Activated CD4-positive, alpha-beta T cell treated with anti-CD3 and anti-CD28 coated beads, Interleukin-2, amount 10 ng/mL, durations not matched to agents 24 days and 14 days (primary cell): ENCODE data around the gene XXYLT1. TPM values are rescaled to one million over a fixed set of nuclear protein-coding genes. Genes with fewer than 3 reads are reported as not detected.

Source experiments
- DNase-seq: peaks from one replicate; pipeline ENCODE4 v3.0.0; 2022
- H3K27ac Mint-ChIP-seq: one replicate; pipeline ENCODE4 v1.8.0; 2022; ENCODE audit warnings: mild to moderate bottlenecking, mixed read lengths
- H3K27me3 Mint-ChIP-seq: one replicate; pipeline ENCODE4 v1.8.0; 2022; ENCODE audit warnings: mixed read lengths
- H3K36me3 Mint-ChIP-seq: one replicate; pipeline ENCODE4 v1.8.0; 2022; ENCODE audit warnings: low read depth, mild to moderate bottlenecking, mixed read lengths
- H3K4me1 Mint-ChIP-seq: one replicate; pipeline ENCODE4 v1.8.0; 2021; ENCODE audit warnings: mixed read lengths
- H3K4me3 Mint-ChIP-seq: one replicate; pipeline ENCODE4 v1.8.0; 2022; ENCODE audit warnings: mild to moderate bottlenecking, moderate library complexity, mixed read lengths
- H3K9me3 Mint-ChIP-seq: one replicate; pipeline ENCODE4 v1.8.0; 2021; ENCODE audit warnings: mixed read lengths
- intact Hi-C: fragments of 100-400 bp; cut with micrococcal nuclease; formaldehyde crosslinking; loops from one replicate; pipeline ENCODE4 v1.15.1; 2023
- total RNA-seq: library from RNA; stranded (reverse); gene quantifications from 2 replicates; pipeline ENCODE4 v1.2.3, GENCODE V29; 2022

Gene XXYLT1
- total RNA-seq, 1 donor from 2014 or later = 17.4 TPM

DNA sequence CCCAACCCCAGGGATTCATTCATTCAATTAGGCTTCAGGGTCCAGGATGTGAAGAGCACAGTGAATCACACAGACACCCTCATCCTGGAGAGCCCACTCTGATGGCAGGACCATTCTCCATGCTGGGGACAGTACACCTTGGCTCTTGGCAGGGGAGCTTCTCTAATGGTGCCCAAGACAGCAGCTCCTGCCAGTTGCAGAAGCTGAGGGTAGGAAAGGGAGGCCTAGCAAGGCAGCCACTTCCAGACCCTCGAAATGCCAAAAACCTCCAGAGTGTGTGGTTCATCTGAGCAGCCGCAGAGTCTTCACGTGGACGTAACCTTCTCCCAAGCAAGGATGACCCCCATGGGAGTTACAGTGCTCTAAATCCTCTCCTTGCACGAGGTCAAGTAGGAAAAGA, 186.2 kb downstream of the XXYLT1 start:
- no peak overlapping the region for H3K27ac Mint-ChIP-seq
- H3K27me3 Mint-ChIP-seq = no peaks in the 10 kb centered on the region
- H3K4me3 Mint-ChIP-seq = no peak overlapping the region
- DNase-seq = no peak
- H3K4me1 Mint-ChIP-seq = peaks cover 3% of the 10 kb centered on the region
- no peaks in the 10 kb centered on the region for H3K36me3 Mint-ChIP-seq
- intact Hi-C loops = no loop called here
- H3K9me3 Mint-ChIP-seq = no peaks in the 10 kb centered on the region

DNA sequence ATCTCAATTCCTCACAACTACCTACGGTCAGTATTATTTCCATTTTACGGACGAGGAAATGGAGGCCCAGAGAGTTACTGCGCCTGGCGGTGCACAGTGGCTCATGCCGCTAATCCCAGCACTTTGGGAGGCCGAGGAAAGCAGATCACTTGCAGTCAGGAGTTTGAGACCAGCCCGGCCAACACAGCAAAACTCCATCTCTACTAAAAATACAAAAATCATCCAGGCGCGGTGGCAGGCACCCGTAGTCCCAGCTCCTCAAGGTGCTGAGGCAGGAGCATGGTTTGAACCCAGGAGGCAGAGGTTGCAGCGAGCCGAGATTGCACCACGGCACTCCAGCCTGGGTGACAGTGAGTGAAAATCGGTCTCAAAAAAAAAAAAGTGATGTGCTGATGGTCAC, 187.3 kb downstream of the XXYLT1 start:
- H3K9me3 Mint-ChIP-seq = no peaks in the 10 kb centered on the region
- no peak overlapping the region for H3K4me3 Mint-ChIP-seq
- no peak for DNase-seq
- no peaks in the 10 kb centered on the region for H3K27me3 Mint-ChIP-seq
- peaks cover 3% of the 10 kb centered on the region for H3K4me1 Mint-ChIP-seq
- no peak overlapping the region for H3K27ac Mint-ChIP-seq
- no peaks in the 10 kb centered on the region for H3K36me3 Mint-ChIP-seq
- intact Hi-C loops = no loop called here

DNA sequence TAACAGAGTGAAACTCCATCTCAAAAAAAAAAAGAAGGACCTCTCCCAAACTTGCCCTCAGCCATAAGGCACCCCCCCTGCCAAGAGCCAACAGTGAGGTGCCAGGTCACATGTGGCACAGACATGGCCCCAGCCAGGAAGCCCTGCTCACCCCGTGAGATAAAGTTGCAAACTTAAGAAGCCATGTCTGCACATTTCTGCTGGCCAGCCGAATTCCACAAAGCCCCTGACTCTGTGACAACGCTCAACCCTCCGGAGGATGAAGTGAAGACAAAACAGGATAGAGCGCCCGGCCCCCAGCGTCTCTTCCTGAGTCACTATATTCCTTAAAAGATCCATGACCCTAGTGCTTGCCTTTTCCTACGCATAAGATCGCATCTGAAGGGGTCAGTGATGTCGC, 188.1 kb downstream of the XXYLT1 start:
- no peak overlapping the region for H3K27ac Mint-ChIP-seq
- DNase-seq = no peak
- H3K4me1 Mint-ChIP-seq = peaks cover 3% of the 10 kb centered on the region
- H3K36me3 Mint-ChIP-seq = no peaks in the 10 kb centered on the region
- no peaks in the 10 kb centered on the region for H3K27me3 Mint-ChIP-seq
- intact Hi-C loops = no loop called here
- H3K9me3 Mint-ChIP-seq = no peaks in the 10 kb centered on the region
- H3K4me3 Mint-ChIP-seq = no peak overlapping the region

DNA sequence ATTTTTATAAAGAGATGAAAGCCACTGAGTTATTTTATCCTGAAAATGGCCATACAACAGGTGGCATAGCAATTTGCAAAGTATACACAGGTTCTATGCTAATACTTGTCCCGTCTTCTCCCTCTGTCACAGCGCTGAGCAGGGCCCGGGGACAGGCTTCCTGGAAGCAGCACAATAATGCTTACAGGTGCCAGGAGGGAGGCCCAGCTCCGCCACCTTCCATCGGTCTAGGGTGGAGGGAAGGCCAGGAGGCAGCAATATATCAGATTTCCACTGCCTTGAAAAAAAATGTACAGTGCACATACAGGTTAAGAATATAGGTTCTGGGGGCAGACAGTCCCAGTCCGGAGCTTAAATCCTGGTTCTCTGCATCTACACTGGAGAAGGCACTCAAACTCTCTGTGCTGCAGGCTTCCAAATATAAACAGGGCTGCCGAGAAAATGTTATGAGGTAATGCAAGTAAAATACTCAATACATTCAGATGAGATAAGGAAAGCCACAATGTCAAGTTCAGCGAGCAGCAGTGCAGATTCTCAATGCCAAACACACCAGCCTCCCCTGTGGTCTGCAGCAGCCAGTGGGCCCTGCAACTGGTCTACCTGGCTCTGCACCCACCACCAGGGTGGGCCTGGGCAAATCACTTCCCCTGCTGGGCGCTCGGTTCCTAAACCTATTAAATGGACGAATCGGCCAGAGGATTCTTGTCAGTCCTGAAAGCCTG, 189.6 kb downstream of the XXYLT1 start:
- no peak overlapping the region for H3K27ac Mint-ChIP-seq
- H3K36me3 Mint-ChIP-seq = no peaks in the 10 kb centered on the region
- DNase-seq = no peak
- H3K4me1 Mint-ChIP-seq = no peaks in the 10 kb centered on the region
- intact Hi-C loops = no loop called here
- no peak overlapping the region for H3K4me3 Mint-ChIP-seq
- H3K27me3 Mint-ChIP-seq = no peaks in the 10 kb centered on the region
- no peaks in the 10 kb centered on the region for H3K9me3 Mint-ChIP-seq

DNA sequence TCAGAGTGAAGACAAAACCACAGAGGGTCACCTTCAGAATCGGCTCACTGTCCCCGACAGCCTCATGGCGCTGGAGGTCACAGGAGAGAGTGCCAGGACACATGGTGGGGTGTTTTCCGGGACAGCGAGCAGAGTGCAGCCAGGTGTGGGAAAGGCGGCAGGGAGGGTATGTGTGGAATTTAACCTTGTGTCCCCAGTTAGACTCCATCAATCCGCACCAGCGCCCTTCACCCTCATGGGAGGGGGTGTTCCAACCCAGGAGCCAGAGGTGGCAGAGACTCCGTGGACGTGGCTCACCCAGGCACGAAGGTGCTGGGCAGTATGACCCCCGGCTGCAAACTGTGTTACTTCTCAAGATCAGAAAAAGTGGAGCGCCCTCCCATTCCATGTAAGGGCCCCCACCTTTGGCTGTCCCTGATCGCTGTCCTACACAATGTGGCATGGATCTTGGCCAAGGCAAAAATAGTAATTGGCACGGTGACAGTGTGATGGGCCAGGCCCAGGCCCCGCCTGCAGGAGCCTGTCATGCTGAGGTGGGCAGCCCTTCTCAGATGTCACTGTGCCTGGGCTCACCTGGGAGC, 190.3 kb downstream of the XXYLT1 start:
- no peak overlapping the region for H3K4me3 Mint-ChIP-seq
- H3K27ac Mint-ChIP-seq = no peak overlapping the region
- no peak for DNase-seq
- intact Hi-C loops = no loop called here
- no peaks in the 10 kb centered on the region for H3K36me3 Mint-ChIP-seq
- no peaks in the 10 kb centered on the region for H3K9me3 Mint-ChIP-seq
- H3K4me1 Mint-ChIP-seq = no peaks in the 10 kb centered on the region
- H3K27me3 Mint-ChIP-seq = no peaks in the 10 kb centered on the region

DNA sequence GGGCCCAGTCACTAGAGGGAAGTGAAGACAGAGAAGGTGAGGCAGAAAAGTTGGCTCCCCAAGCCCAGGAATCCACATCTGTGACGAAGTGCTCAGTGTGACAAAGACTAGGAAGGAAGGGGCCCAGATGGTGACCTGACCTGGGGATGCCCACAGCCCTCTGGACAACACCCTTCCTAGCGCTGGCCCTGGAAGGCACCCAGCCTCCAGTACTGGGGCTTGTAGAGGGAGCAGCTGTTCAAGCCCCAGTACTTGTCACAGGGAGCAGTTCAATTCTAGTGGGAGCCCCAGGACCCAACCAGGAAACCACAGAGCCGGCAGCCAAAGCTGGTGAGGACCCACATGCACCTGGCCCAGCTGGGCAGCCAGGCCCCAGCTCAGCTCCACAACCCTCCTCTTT, 190.8 kb downstream of the XXYLT1 start:
- Mint-ChIP-seq H3K36me3 (no peaks in the 10 kb centered on the region), H3K27ac (no peak overlapping the region), H3K27me3 (no peaks in the 10 kb centered on the region), H3K4me1 (no peaks in the 10 kb centered on the region), H3K9me3 (no peaks in the 10 kb centered on the region), H3K4me3 (no peak overlapping the region)
- intact Hi-C loops = no loop called here
- DNase-seq = no peak

DNA sequence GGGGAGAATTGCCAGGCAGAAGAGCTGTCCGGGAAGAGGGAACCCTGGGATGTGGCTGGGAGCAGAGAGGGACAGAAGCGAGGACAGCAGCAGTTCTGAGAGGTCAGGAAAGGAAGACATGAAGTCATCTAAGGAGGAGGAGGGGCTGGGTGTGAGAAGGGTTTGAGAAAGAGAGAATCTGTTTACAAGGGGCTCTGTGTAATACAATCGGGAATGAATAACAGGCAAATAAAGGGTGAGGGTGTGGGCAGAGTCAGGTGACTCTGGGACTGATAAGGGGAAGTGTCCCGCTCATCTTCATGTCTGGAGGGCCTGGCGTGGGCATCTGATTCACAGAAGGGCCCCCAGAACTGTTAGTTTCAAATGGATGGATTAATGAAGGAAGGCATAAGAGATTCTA, 191.3 kb downstream of the XXYLT1 start:
- Mint-ChIP-seq H3K9me3 (no peaks in the 10 kb centered on the region), H3K27me3 (no peaks in the 10 kb centered on the region), H3K4me3 (no peak overlapping the region), H3K27ac (no peak overlapping the region), H3K36me3 (no peaks in the 10 kb centered on the region), H3K4me1 (no peaks in the 10 kb centered on the region)
- intact Hi-C loops = no loop called here
- DNase-seq = no peak

DNA sequence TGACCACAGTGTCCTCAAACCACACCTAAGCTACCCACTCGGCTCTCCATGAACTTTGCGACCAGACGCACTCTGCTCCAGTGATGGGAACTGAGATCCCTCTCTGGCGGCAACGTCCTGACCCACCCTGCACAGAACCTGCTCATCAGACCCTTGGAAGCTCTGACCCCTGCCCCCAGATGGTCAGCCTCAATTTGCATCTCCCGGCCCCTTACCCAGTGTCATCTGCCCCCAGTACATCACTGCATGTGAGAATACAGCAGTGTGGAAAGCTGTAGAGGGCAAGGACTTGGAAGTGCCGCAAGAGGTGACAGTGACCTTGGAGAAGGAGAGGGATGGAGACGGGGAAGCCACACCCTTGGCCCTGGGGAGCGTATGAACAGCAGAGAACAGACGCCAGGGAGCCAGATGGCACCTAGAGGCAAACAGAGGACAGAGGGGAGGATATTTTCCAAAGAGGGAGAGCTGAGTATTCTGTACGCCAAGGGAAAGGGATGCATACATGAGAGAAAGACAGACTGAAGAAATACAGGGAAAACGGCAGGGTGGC, 192.0 kb downstream of the XXYLT1 start:
- intact Hi-C loops = no loop called here
- Mint-ChIP-seq H3K36me3 (no peaks in the 10 kb centered on the region), H3K4me3 (no peak overlapping the region), H3K27me3 (no peaks in the 10 kb centered on the region), H3K4me1 (no peaks in the 10 kb centered on the region), H3K27ac (no peak overlapping the region), H3K9me3 (no peaks in the 10 kb centered on the region)
- no peak for DNase-seq

DNA sequence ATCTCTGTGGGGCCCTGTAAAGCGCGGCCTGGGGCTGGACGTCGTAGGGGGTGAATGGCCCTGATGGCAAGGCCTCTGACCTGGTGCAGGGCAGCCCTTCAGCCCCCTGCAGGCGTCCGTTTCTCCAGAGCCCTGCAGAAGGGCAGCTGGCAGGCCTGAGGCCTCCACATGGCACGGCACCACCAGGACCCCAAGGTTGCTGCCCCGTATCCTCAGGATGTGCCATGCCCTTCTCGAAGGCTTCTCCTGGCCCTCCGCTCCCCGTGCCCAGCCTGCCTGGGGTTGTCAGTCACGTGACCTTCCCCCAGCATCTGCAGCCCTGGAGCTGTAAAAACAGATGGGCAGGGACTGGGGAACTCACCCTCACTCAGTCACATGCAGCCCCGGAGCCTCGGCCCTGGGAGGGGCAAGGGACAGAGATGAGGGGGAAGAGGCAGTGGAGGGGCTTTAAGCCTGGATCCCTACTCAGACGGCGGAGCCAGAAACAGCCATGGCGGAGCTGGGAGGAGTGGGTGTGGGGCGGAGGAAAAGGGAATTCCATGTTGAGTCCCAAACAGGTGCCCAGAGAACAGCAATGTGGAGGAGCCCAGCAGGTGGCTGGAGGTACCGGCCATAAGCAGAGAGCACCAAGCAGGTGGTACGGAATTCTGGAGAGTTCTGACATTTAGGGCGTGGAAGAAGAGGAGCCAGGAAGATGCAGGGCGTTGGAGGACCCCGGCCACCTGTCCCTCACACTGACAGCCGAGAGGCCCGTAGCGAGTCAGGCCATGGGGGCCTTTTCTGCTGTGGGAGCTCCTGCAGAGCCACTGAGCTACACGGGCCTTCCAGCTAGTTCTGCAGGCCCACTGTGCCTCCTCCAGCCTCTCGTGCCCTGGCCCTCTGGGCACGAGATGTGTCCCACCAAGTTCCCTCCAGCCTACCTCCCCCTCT, 193.1 kb downstream of the XXYLT1 start:
- no peak overlapping the region for H3K27ac Mint-ChIP-seq
- H3K4me3 Mint-ChIP-seq = no peak overlapping the region
- DNase-seq = no peak
- no peaks in the 10 kb centered on the region for H3K9me3 Mint-ChIP-seq
- H3K36me3 Mint-ChIP-seq = no peaks in the 10 kb centered on the region
- H3K4me1 Mint-ChIP-seq = no peaks in the 10 kb centered on the region
- H3K27me3 Mint-ChIP-seq = no peaks in the 10 kb centered on the region
- intact Hi-C loops = no loop called here

DNA sequence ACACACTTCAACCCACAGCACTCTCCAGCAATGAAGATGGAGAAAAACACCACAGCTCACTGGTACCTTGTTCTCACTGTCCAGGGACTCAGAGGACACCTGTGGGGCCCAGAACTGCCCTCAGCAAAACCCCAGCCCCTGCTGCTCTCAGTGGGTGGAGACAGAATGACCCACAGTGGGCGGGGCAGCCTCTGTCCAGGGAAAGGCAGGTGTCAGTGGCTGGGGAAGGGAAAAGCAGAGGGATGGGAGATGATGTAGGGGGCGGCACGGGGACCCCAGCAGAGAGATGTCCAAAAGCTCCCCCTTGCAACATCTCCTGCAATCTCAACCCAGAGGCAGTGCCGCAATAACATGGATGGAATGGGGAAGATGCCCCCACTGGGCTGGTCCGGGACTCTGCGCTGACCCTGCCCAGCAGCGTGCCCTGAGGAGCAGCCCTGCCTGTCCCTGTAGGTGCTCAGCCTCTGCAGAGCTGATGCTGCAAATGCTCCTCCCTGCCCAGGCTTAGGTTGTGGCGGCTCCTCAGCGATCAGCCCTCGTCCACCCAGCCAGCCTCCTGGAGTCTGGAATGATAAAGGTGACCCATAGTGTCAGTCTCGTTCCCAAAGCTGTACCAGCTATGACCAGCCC, 193.9 kb downstream of the XXYLT1 start:
- H3K27me3 Mint-ChIP-seq = no peaks in the 10 kb centered on the region
- no peaks in the 10 kb centered on the region for H3K36me3 Mint-ChIP-seq
- DNase-seq = no peak
- intact Hi-C loops = no loop called here
- no peaks in the 10 kb centered on the region for H3K9me3 Mint-ChIP-seq
- no peaks in the 10 kb centered on the region for H3K4me1 Mint-ChIP-seq
- H3K27ac Mint-ChIP-seq = no peak overlapping the region
- H3K4me3 Mint-ChIP-seq = no peak overlapping the region

DNA sequence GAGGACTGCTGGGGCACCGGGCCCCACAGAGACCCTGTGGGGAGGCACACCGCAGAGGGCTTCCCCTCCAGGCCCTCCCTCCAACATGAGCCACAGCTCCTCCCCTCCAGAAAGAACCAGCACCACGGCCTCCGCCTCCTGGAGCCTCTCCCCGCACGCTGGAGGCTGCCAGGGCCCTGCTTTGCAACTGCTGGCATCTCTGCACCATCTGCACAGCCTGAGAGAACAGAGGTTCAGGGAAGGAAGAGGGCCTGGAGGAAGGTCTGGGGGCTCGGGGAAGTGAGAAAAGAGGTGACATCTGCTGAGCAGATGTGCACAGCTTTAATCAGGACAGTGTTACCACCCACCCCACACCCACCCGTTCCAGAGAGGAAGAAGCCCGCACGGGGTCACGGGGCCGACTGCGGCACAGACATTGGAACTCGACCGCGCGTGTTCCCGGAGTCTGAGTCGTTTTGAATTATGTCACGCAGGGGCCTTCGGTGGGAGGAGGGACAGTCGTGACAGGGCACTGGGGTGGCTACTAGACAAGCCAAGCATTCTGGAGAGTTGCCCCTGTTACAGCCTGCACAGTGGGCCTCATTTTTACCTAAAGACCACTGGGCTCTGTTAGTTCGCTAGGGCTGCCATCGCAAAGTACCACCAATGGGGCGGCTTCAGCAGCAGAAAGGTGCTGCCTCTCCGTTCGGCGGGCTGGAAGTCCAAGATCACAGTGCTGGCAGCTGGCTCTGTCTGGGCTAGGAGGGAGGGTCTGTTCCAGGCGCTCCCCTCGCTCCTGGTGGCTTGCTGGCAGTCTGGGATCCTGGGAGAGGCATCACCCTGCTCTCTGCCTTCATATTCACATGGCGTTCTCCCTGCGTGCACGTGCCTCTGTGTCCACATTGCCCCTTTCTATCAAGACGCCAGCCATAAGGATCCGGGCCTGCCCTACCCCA, 194.8 kb downstream of the XXYLT1 start:
- intact Hi-C loops = no loop called here
- no peaks in the 10 kb centered on the region for H3K36me3 Mint-ChIP-seq

DNA sequence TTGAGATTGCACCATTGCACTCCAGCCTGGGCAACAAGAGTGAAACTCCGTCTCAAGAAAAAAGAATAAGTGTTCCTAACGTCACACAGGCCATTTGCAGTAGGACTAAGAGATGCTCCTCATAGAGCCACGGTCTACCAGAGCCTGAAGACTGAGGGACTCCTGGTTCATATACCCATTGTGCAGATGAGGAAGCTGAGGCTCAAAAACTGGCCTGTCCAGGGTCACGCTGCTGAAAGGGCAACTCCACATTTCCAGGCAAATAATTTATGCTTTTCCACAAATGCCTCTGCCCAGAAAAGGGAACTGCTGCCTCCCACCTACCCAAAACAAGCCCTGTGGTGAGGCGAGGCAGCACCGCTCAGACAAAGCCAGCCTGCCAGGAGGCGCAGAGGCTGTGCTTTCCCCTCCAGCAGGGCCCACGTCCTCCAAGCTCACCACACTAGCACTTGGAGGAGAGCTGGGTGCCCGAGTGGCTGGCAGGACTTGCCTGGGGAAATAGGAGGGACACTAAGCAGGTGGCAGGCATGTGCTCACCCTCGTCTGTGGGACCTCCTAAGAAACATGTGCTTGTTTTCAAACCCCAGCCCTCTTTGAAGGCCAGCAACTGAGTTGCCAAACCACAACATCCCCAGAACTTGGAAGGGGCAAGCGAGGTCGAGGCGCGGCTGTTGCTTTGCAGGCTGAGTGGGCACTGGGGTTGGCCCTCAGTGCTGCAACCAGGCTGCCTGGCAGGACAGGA, 195.6 kb downstream of the XXYLT1 start:
- Mint-ChIP-seq H3K27ac (no peak overlapping the region), H3K4me1 (no peaks in the 10 kb centered on the region), H3K4me3 (no peak overlapping the region), H3K9me3 (no peaks in the 10 kb centered on the region), H3K27me3 (no peaks in the 10 kb centered on the region), H3K36me3 (no peaks in the 10 kb centered on the region)
- intact Hi-C loops = no loop called here
- DNase-seq = no peak

More for the DNA sequence above, 194.8 kb downstream of the XXYLT1 start:
- Mint-ChIP-seq H3K27me3 (no peaks in the 10 kb centered on the region), H3K9me3 (no peaks in the 10 kb centered on the region), H3K4me3 (no peak overlapping the region), H3K27ac (no peak overlapping the region), H3K4me1 (no peaks in the 10 kb centered on the region)
- DNase-seq = no peak
